Muscle of leg (tissue), 11 donors: ENCODE data around the gene HOXA3. TPM values are rescaled to one million over a fixed set of nuclear protein-coding genes. Genes with fewer than 3 reads are reported as not detected.

Experiments used
- DNase-seq: peaks from one replicate; pipeline ENCODE4 v3.0.0; 2013
- H3K27ac ChIP-seq: one replicate; pipeline ENCODE4 v1.5.1; 2013; ENCODE audit warnings: mild to moderate bottlenecking, low read length, control low read depth
- H3K27me3 ChIP-seq: one replicate; pipeline ENCODE4 v1.6.1; 2013; ENCODE audit warnings: low read length; ENCODE audit not compliant: control insufficient read depth, insufficient read depth
- H3K36me3 ChIP-seq: one replicate; pipeline ENCODE4 v1.6.1; 2013; ENCODE audit warnings: low read length; ENCODE audit not compliant: control insufficient read depth, insufficient read depth
- H3K4me1 ChIP-seq: one replicate; pipeline ENCODE4 v1.6.1; 2013; ENCODE audit warnings: low read length; ENCODE audit not compliant: control insufficient read depth, insufficient read depth
- H3K4me3 ChIP-seq: one replicate; pipeline ENCODE4 v1.5.1; 2013; ENCODE audit warnings: low read length, control low read depth
- H3K9me3 ChIP-seq: replicated peaks from 2 replicates; pipeline ENCODE4 v1.6.1; 2013; ENCODE audit warnings: low read depth, low read length; ENCODE audit not compliant: control insufficient read depth
- WGBS: methylation state at CpG from one replicate; pipeline ENCODE4 v1.1.5; 2013; ENCODE audit warnings: missing lambda C conversion rate; ENCODE audit not compliant: insufficient coverage; 5-methylcytosine and 5-hydroxymethylcytosine counted together
- polyA plus RNA-seq, 8 donors: library from polyadenylated mRNA; unstranded; fragments of 120-200 nt; gene quantifications; one replicate each; pipeline versions ENCODE4 v1.2.1 to v1.2.3, GENCODE V29; 2013; ENCODE audit warnings: inconsistent platforms in 1 of 8, low replicate concordance in 1 of 8; ENCODE audit not compliant: insufficient read length in 8 of 8, insufficient read depth in 1 of 8
- total RNA-seq: library from RNA; stranded (reverse); fragments of 120-200 nt; gene quantifications from one replicate; pipeline ENCODE4 v1.2.4, GENCODE V29; 2013

HOXA3 gene
- total and polyA plus RNA-seq, 9 donors, result 4.7 to 12.5 (median 9.3) TPM

GRCh38 chr7:27141923-27142579 lies 10.3 kb downstream of the HOXA3 start:
- H3K4me1 ChIP-seq, result peaks cover 47% of the 10 kb centered on the region
- H3K27me3 ChIP-seq, result peaks cover 27% of the 10 kb centered on the region
- peaks cover 40% of the 10 kb centered on the region for H3K36me3 ChIP-seq
- H3K9me3 ChIP-seq, result no peaks in the 10 kb centered on the region
- WGBS, result 67% methylated on average over 28 of the region's 30 CpGs
- peak overlapping the region; percentile 54 for H3K4me3 ChIP-seq
- no peak for DNase-seq
- H3K27ac ChIP-seq, result peak overlapping the region; percentile 84

GRCh38 chr7:27141137-27141922 lies 11.1 kb downstream of the HOXA3 start:
- peaks cover 47% of the 10 kb centered on the region for H3K4me1 ChIP-seq
- H3K27ac ChIP-seq, result peak overlapping the region; percentile 84
- peak overlapping the region; percentile 54 for H3K4me3 ChIP-seq
- no peak for DNase-seq
- WGBS, result 79% methylated on average over 9 of the region's 18 CpGs
- H3K27me3 ChIP-seq, result peaks cover 25% of the 10 kb centered on the region
- H3K9me3 ChIP-seq, result no peaks in the 10 kb centered on the region
- peaks cover 35% of the 10 kb centered on the region for H3K36me3 ChIP-seq

GRCh38 chr7:27140126-27140857 lies 12.1 kb downstream of the HOXA3 start:
- no peak for DNase-seq
- 75% methylated on average over 5 of the region's 15 CpGs for WGBS
- Histone ChIP-seq H3K27ac (peak overlapping the region; percentile 83), H3K4me3 (peak overlapping the region; percentile 33), H3K36me3 (peaks cover 35% of the 10 kb centered on the region), H3K27me3 (peaks cover 22% of the 10 kb centered on the region), H3K4me1 (peaks cover 47% of the 10 kb centered on the region), H3K9me3 (no peaks in the 10 kb centered on the region)

- Histone ChIP-seq H3K9me3 (no peaks in the 10 kb centered on the region), H3K4me1 (peaks cover 40% of the 10 kb centered on the region), H3K36me3 (peaks cover 27% of the 10 kb centered on the region), H3K27me3 (peaks cover 15% of the 10 kb centered on the region), H3K27ac (peak overlapping the region; percentile 83), H3K4me3 (peak overlapping the region; percentile 33)
- DNase-seq, result no peak
- WGBS, result 55% methylated on average over 50 of the region's 53 CpGs
Measured at GRCh38 chr7:27139334-27140125, 12.9 kb downstream of the HOXA3 start.

GRCh38 chr7:27138985-27139333 lies 13.4 kb downstream of the HOXA3 start:
- peak overlapping the region; percentile 33 for H3K4me3 ChIP-seq
- peak overlapping the region; percentile 83 for H3K27ac ChIP-seq
- peaks cover 38% of the 10 kb centered on the region for H3K4me1 ChIP-seq
- DNase-seq, result no peak
- peaks cover 12% of the 10 kb centered on the region for H3K27me3 ChIP-seq
- no peaks in the 10 kb centered on the region for H3K9me3 ChIP-seq
- H3K36me3 ChIP-seq, result peaks cover 21% of the 10 kb centered on the region
- WGBS, result 83% methylated on average over 2 of the region's 11 CpGs

GRCh38 chr7:27138472-27138871 lies 13.9 kb downstream of the HOXA3 start:
- Histone ChIP-seq H3K27me3 (peaks cover 10% of the 10 kb centered on the region), H3K4me1 (peaks cover 41% of the 10 kb centered on the region), H3K9me3 (no peaks in the 10 kb centered on the region), H3K27ac (peak overlapping the region; percentile 83), H3K36me3 (peaks cover 19% of the 10 kb centered on the region), H3K4me3 (no peak overlapping the region)
- WGBS, result no CpG with 5 or more reads among the region's 1 CpG
- no peak for DNase-seq

- DNase-seq, result peak; percentile 56
- peaks cover 10% of the 10 kb centered on the region for H3K27me3 ChIP-seq
- WGBS, result no CpG with 5 or more reads among the region's 2 CpGs
- peaks cover 19% of the 10 kb centered on the region for H3K36me3 ChIP-seq
- H3K4me1 ChIP-seq, result peaks cover 43% of the 10 kb centered on the region
- H3K9me3 ChIP-seq, result no peaks in the 10 kb centered on the region
- peak overlapping the region; percentile 83 for H3K27ac ChIP-seq
- no peak overlapping the region for H3K4me3 ChIP-seq
Measured at GRCh38 chr7:27137640-27138315, 14.6 kb downstream of the HOXA3 start.

- peaks cover 48% of the 10 kb centered on the region for H3K4me1 ChIP-seq
- DNase-seq, result peak; percentile 89
- peaks cover 9% of the 10 kb centered on the region for H3K27me3 ChIP-seq
- H3K9me3 ChIP-seq, result no peaks in the 10 kb centered on the region
- WGBS, result 42% methylated on average over 2 of the region's 2 CpGs
- no peak overlapping the region for H3K4me3 ChIP-seq
- no peak overlapping the region for H3K27ac ChIP-seq
- peaks cover 4% of the 10 kb centered on the region for H3K36me3 ChIP-seq
Measured at GRCh38 chr7:27134392-27134791, 18.0 kb downstream of the HOXA3 start.

- H3K9me3 ChIP-seq, result no peaks in the 10 kb centered on the region
- H3K4me3 ChIP-seq, result no peak overlapping the region
- H3K4me1 ChIP-seq, result peaks cover 49% of the 10 kb centered on the region
- peak overlapping the region; percentile 6 for H3K27ac ChIP-seq
- H3K36me3 ChIP-seq, result peaks cover 6% of the 10 kb centered on the region
- H3K27me3 ChIP-seq, result peaks cover 7% of the 10 kb centered on the region
- 64% methylated on average over 3 of the region's 18 CpGs for WGBS
- DNase-seq, result no peak
Measured at GRCh38 chr7:27133409-27134231, 18.8 kb downstream of the HOXA3 start.
